ENCODE results near the gene CLEC16A. TPM values are rescaled to one million over a fixed set of nuclear protein-coding genes. Genes with fewer than 3 reads are reported as not detected.

The CLEC16A gene
- total RNA-seq, 1 donor from 2014 or later, result 15.8 TPM

DNA sequence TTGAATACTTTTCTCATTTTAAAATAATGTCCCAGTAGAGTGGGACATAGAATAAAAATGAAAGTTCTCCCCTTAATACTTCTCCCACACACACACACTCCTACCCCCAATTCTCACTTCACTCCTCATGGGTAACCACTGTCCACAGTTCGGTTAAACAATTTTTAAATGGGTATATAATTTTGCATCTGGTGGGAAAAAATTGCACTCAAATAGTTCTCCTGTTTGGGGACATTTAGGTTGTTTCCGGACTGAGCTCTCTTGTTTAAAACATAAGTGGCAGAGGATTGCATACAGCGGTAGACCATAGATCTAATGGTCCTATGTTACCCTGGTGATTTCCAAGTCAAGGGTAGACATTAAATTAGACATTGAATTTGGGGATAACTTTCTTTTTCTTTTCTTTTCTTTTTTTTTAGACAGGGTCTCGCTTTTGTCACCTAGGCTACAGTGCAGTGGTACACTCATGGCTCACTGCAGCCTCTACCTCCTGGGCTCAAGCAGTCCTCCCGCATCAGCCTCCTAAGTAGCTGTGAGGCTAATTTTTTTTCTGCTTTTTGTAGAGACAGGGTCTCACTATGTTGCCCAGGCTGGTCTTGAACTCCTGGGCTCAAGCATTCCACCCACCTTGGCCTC is 173.3 kb downstream of the CLEC16A start:
- no peak overlapping the region for H3K4me3 ChIP-seq (ENCODE audit: low read depth, low read length)
- FAIRE-seq (no peak), DNase-seq (ENCODE audit: low read depth) (no peak)
- TF ChIP-seq, protein P1, sequence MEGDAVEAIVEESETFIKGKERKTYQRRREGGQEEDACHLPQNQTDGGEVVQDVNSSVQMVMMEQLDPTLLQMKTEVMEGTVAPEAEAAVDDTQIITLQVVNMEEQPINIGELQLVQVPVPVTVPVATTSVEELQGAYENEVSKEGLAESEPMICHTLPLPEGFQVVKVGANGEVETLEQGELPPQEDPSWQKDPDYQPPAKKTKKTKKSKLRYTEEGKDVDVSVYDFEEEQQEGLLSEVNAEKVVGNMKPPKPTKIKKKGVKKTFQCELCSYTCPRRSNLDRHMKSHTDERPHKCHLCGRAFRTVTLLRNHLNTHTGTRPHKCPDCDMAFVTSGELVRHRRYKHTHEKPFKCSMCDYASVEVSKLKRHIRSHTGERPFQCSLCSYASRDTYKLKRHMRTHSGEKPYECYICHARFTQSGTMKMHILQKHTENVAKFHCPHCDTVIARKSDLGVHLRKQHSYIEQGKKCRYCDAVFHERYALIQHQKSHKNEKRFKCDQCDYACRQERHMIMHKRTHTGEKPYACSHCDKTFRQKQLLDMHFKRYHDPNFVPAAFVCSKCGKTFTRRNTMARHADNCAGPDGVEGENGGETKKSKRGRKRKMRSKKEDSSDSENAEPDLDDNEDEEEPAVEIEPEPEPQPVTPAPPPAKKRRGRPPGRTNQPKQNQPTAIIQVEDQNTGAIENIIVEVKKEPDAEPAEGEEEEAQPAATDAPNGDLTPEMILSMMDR (IDR thresholded peaks at IDR 0.05; ENCODE audit: insufficient read depth, low read length, severe bottlenecking), result no peak
- H3K36me3 ChIP-seq (ENCODE audit: control insufficient read depth, insufficient read depth, low read length), result peaks cover 1% of the 10 kb centered on the region
- no peaks in the 10 kb centered on the region for H3K27me3 ChIP-seq (ENCODE audit: control insufficient read depth, insufficient read depth, low read length)

DNA sequence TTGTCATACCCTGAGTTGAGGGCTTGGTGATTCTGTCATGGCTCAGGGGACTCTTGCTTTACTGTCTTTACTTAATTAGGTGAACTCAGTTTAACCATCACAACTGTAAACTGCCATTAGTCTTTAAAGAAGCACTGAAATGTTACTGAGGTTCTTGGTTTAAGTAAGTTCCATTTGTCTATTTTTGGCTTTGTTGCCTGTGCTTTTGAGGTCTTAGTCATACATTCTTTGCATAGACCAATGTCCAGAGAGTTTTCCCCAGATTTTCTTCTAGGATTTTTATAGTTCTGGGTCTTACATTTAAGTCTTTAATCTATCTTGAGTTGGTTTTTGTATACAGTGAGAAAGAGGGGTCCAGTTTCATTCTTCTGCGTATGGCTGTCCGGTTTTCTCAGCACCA is 174.1 kb downstream of the CLEC16A start:
- FAIRE-seq (no peak), DNase-seq (ENCODE audit: low read depth) (no peak)
- H3K27me3 ChIP-seq (ENCODE audit: control insufficient read depth, insufficient read depth, low read length), result no peaks in the 10 kb centered on the region
- H3K36me3 ChIP-seq (ENCODE audit: control insufficient read depth, insufficient read depth, low read length), result peaks cover 1% of the 10 kb centered on the region
- H3K4me3 ChIP-seq (ENCODE audit: low read depth, low read length), result no peak overlapping the region
- TF ChIP-seq, protein P1 (IDR thresholded peaks at IDR 0.05; ENCODE audit: insufficient read depth, low read length, severe bottlenecking), result no peak

- Histone ChIP-seq H3K4me3 (ENCODE audit: low read depth, low read length) (no peak overlapping the region), H3K36me3 (ENCODE audit: control insufficient read depth, insufficient read depth, low read length) (peaks cover 6% of the 10 kb centered on the region), H3K27me3 (ENCODE audit: control insufficient read depth, insufficient read depth, low read length) (no peaks in the 10 kb centered on the region)
- DNase-seq (ENCODE audit: low read depth) (no peak), FAIRE-seq (no peak)
- TF ChIP-seq, protein P1 (IDR thresholded peaks at IDR 0.05; ENCODE audit: insufficient read depth, low read length, severe bottlenecking), result no peak
Observed at GRCh38 chr16:11121083-11121608, 176.8 kb downstream of the CLEC16A start.

GRCh38 chr16:11121914-11122692 is 177.7 kb downstream of the CLEC16A start:
- H3K4me3 ChIP-seq (ENCODE audit: low read depth, low read length), result no peak overlapping the region
- DNase-seq (ENCODE audit: low read depth) (no peak), FAIRE-seq (no peak)
- TF ChIP-seq, protein P1 (IDR thresholded peaks at IDR 0.05; ENCODE audit: insufficient read depth, low read length, severe bottlenecking), result no peak
- peaks cover 6% of the 10 kb centered on the region for H3K36me3 ChIP-seq (ENCODE audit: control insufficient read depth, insufficient read depth, low read length)
- no peaks in the 10 kb centered on the region for H3K27me3 ChIP-seq (ENCODE audit: control insufficient read depth, insufficient read depth, low read length)

- H3K4me3 ChIP-seq (ENCODE audit: low read depth, low read length), result no peak overlapping the region
- H3K27me3 ChIP-seq (ENCODE audit: control insufficient read depth, insufficient read depth, low read length), result no peaks in the 10 kb centered on the region
- H3K36me3 ChIP-seq (ENCODE audit: control insufficient read depth, insufficient read depth, low read length), result peaks cover 6% of the 10 kb centered on the region
- TF ChIP-seq, protein P1 (IDR thresholded peaks at IDR 0.05; ENCODE audit: insufficient read depth, low read length, severe bottlenecking), result no peak
- DNase-seq (ENCODE audit: low read depth), result no peak
- no peak for FAIRE-seq
Observed at GRCh38 chr16:11123666-11124065, 179.3 kb downstream of the CLEC16A start.

Data from bronchial epithelial cell (primary cell).